GM18519 (cell line): ENCODE measurements around the gene NCOR1.

Experiments used
- ATAC-seq: cut with Tn5 transposase; IDR thresholded peaks from one replicate; pipeline ENCODE4 v1.9.1; 2021; ENCODE audit warnings: mild to moderate bottlenecking, moderate library complexity; ENCODE audit not compliant: unreplicated experiment, low FRiP score

Gene NCOR1

GRCh38 chr17:15981646-15982580, 233.4 kb downstream of the NCOR1 start:
- ATAC-seq, result no peak

GRCh38 chr17:15981208-15981607, 234.1 kb downstream of the NCOR1 start:
- ATAC-seq, result peak; percentile 91
